Mucosa of descending colon (tissue), 3 donors: Measurements from ENCODE around the gene PERM1. TPM values are rescaled to one million over a fixed set of nuclear protein-coding genes. Genes with fewer than 3 reads are reported as not detected.
"Not testable (repeated sequence)": the region's sequence is repeated elsewhere in the genome, so short reads cannot be mapped to it uniquely, and the experiment has no call there.

Experiments used
- ATAC-seq: fragments of 200-7000 bp; cut with Tn5 transposase; one replicate; pipeline ENCODE4 v1.9.1; 2020; ENCODE audit warnings: mild to moderate bottlenecking, moderate library complexity
- DNase-seq, 3 donors: peaks; one replicate each; pipeline ENCODE4 v3.0.0-alpha.2; 2020
- H3K36me3 ChIP-seq: fragments of 200-600 bp; one replicate; pipeline ENCODE4 v1.8.0; 2021; ENCODE audit warnings: low read depth, mild to moderate bottlenecking
- H3K4me1 ChIP-seq: fragments of 200-600 bp; one replicate; pipeline ENCODE4 v1.8.0; 2021; ENCODE audit warnings: low read depth, mild to moderate bottlenecking
- H3K4me3 ChIP-seq: fragments of 200-600 bp; one replicate; pipeline ENCODE4 v1.8.0; 2021; ENCODE audit warnings: mild to moderate bottlenecking
- H3K9me3 ChIP-seq: fragments of 200-600 bp; one replicate; pipeline ENCODE4 v1.8.0; 2021; ENCODE audit warnings: mild to moderate bottlenecking
- intact Hi-C, 2 donors: fragments of 100-400 bp; cut with DNase I in 1 of 2; cut with micrococcal nuclease in 1 of 2; formaldehyde crosslinking; loops; one replicate each; pipeline versions ENCODE4 v1.11.0 to v1.11.1; 2022; cut with DNase I, micrococcal nuclease
- total RNA-seq, 3 donors: library from RNA; stranded (reverse); fragmentation: NEBNext Ultra II Directional in 2 of 3; extraction: Animal tissue kit (Norgen Biotek cat#: 25700) in 2 of 3; gene quantifications; one replicate each; pipeline versions ENCODE4 v1.2.1 to v1.2.4, GENCODE V29; 2021 to 2023
- TF ChIP-seq, protein P1 (sequence below): fragments of 200-600 bp; IDR thresholded peaks from one replicate; pipeline ENCODE4 v1.8.0; 2022; ENCODE audit warnings: antibody characterized with exemption, mild to moderate bottlenecking
- donor health status: DM: no; HTN: no; CAD: no; lungs with moderate emphysema.
- donor health status: DM: no; HTN: no; CAD: no.
- donor health status: DM: no; HTN: yes; CAD: no.

The PERM1 gene
- total RNA-seq, 3 donors from 2014 or later: 0.24 TPM; not detected in 2

DNA sequence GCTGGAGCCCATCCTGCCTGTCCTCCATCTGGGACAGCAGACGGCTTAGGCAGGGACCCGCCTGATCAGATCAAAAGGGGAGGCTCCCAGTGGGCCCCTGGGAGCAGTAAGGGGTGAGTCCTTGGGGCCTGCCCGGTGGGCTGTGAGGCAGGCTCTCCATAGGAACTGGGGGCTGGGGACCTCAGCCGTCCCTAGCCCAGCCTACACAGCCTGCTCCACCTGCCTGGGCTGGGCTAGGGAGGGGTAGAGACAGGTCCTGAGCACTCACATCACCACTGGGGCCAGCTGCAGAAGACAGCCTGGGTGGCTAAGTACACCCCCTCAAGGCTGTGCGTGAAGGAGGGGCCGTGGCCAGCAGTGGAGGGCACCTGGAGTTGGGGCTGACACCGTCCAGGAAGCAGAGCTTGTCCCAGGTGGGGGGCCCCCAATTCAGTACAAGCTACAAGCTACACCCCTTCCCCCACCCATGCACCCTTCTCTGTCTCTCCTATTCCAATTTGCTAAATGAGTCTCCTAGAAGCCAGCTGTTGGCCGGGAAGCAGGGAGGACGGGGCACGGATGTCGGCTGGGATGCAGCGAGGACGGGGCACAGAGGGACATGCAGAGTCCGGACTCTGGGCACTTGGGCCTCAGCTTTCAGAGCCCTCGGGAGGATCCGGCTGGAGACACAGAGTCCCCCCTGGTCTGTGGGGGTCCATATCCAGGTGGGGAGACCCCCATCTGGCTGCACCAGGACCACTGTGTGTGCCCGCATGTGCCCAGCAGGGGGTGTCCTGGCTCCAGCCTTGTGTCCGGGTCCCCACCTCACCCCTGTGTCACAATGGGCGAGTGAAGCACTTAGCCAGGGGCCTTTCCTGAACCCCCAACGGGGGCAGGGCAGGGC is 33.1 kb upstream of the PERM1 start:
- TF ChIP-seq, protein P1, sequence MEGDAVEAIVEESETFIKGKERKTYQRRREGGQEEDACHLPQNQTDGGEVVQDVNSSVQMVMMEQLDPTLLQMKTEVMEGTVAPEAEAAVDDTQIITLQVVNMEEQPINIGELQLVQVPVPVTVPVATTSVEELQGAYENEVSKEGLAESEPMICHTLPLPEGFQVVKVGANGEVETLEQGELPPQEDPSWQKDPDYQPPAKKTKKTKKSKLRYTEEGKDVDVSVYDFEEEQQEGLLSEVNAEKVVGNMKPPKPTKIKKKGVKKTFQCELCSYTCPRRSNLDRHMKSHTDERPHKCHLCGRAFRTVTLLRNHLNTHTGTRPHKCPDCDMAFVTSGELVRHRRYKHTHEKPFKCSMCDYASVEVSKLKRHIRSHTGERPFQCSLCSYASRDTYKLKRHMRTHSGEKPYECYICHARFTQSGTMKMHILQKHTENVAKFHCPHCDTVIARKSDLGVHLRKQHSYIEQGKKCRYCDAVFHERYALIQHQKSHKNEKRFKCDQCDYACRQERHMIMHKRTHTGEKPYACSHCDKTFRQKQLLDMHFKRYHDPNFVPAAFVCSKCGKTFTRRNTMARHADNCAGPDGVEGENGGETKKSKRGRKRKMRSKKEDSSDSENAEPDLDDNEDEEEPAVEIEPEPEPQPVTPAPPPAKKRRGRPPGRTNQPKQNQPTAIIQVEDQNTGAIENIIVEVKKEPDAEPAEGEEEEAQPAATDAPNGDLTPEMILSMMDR: no peak
- Histone ChIP-seq H3K36me3 (no peaks in the 10 kb centered on the region), H3K4me3 (no peak overlapping the region), H3K9me3 (no peaks in the 10 kb centered on the region), H3K4me1 (peaks cover 14% of the 10 kb centered on the region)
- ATAC-seq (no peak), DNase-seq (peak in 1 of 3 donors; percentile 28)
- intact Hi-C loops: no loop called here

DNA sequence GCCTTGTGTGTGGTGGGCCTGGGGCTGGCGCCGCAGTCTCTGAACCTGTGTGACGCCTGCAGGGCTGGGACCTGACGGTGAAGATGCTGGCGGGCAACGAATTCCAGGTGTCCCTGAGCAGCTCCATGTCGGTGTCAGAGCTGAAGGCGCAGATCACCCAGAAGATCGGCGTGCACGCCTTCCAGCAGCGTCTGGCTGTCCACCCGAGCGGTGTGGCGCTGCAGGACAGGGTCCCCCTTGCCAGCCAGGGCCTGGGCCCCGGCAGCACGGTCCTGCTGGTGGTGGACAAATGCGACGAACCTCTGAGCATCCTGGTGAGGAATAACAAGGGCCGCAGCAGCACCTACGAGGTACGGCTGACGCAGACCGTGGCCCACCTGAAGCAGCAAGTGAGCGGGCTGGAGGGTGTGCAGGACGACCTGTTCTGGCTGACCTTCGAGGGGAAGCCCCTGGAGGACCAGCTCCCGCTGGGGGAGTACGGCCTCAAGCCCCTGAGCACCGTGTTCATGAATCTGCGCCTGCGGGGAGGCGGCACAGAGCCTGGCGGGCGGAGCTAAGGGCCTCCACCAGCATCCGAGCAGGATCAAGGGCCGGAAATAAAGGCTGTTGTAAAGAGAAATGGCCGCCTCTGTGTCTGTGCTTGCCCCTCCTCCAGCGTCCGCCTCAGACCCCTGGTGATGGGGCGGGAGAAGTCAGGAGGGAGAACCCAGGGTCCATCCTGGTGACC is 32.2 kb upstream of the PERM1 start:
- H3K4me3 ChIP-seq: no peak overlapping the region
- intact Hi-C loops: no loop called here
- no peaks in the 10 kb centered on the region for H3K36me3 ChIP-seq
- TF ChIP-seq, protein P1: no peak
- ATAC-seq (peak; percentile 16), DNase-seq (peak in 2 of 3 donors; percentile 52 to 64)
- peaks cover 13% of the 10 kb centered on the region for H3K4me1 ChIP-seq
- H3K9me3 ChIP-seq: no peaks in the 10 kb centered on the region

DNA sequence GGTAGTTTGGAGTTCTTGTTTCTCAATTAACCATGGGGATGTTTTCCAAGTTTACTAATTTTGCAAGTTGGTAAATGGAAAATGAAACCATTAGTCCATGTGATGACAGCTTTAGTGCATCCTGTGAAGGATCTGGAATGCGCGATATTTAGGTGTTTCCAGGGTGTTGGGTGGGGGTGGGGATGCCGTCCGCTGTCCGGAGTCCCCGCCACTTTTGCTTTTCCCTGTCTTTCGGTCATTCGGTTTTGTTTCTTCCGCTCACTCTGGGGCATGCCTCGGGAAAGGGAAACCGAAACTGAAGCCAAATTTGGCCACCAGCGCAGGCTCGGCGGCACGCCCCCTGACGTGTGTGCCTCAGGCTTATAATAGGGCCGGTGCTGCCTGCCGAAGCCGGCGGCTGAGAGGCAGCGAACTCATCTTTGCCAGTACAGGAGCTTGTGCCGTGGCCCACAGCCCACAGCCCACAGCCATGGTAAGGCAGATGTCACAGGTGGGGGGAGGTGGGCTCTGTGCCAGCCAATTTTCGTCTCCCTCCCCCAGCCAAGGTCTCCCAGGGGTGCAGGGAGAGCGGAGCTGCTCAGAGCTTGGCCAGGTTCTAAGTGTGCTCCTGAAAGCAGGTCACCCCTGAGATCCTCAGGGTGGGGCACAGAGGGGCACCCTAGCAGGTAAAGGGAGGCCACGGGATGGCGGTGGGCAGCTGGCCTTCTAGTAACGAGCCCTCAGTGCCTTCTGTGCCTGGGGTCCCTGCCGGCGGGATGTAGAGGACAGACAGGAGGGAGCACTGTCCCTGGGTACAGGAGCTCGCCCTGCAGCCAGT is 31.4 kb upstream of the PERM1 start, which contains the start of gene ISG15:
Gene ISG15 (plus strand): TSS at position 393 of the 817 bp plus-strand sequence. CDS start 77 bp downstream, at position 470.
- intact Hi-C loops: no loop called here
- no peaks in the 10 kb centered on the region for H3K9me3 ChIP-seq
- ATAC-seq: peak; percentile 96
- peak; percentile 93 to 97 (median 95) for DNase-seq
- H3K36me3 ChIP-seq: no peaks in the 10 kb centered on the region
- peaks cover 10% of the 10 kb centered on the region for H3K4me1 ChIP-seq
- TF ChIP-seq, protein P1: no peak
- H3K4me3 ChIP-seq: peak within 1 kb of the TSS; percentile 29

DNA sequence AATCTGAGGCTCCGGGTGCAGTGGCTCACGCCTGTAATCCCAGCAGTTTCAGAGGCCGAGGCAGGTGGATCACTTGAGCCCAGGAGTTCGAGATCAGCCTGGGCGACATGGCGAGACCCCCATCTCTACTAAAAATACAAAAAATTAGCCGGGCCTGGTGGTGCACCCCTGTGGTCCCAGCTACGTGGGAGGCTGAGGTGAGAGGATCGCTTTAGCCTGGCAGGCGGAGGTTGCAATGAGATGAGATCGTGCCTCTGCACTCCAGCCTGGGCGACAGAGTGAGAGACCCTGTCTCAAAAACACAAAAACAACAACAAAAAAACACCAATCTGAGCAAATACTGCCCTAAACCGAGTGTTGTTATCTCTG is 30.8 kb upstream of the PERM1 start:
- peak overlapping the region; percentile 29 for H3K4me3 ChIP-seq
- intact Hi-C loops, ATAC-seq, H3K9me3 ChIP-seq, H3K4me1 ChIP-seq, H3K36me3 ChIP-seq: not testable (repeated sequence)
- DNase-seq: peak in 2 of 3 donors; percentile 31 to 35

DNA sequence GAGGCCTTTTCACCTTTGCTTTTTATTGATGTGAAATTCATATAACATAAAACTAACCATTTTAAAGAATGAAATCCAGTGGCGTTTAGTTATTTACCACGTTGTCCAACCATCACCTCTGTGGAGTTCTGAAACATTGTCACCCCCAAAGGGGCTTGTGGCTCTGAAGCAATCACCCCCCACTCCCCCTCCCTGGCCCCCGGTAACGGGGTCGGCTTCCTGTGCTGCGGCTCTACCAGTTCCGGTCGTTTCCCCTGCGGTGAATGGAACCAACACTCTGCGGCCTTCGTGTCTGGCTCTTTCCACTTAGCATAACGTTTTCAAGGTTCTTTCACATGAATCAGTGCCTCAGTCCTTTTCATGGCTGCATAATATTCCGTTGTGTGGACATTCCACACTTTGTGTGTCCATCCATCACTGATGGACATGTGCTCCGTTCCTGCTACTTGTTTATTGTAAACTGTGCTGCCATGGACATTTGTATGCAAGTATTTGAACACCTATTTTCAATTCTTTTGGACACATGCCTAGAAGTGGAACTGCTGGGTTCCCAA is 29.6 kb upstream of the PERM1 start:
- ATAC-seq (no peak), DNase-seq (peak; percentile 3 to 37 (median 18))
- H3K9me3 ChIP-seq: no peaks in the 10 kb centered on the region
- no peaks in the 10 kb centered on the region for H3K36me3 ChIP-seq
- TF ChIP-seq, protein P1: no peak
- intact Hi-C loops: no loop called here
- H3K4me1 ChIP-seq: peaks cover 10% of the 10 kb centered on the region
- no peak overlapping the region for H3K4me3 ChIP-seq

DNA sequence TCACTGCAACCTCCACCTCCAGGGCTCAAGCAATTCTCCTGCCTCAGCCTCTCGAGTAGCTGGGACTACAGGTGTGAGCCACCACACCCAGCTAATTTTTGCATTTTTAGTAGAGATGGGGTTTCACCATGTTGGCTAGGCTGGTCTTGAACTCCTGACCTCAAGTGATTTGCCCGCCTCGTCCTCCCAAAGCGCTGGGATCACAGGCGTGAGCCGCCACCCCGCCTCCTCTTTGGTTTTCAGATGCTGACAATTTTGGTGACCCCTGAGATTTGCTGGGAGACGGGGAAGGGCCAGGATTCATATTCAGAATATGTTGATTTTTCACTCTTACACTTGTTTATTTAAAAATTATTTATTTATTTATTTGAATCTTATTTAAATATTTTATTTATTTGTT is 28.2 kb upstream of the PERM1 start:
- H3K36me3 ChIP-seq, H3K9me3 ChIP-seq, H3K4me3 ChIP-seq, ATAC-seq, intact Hi-C loops: not testable (repeated sequence)
- H3K4me1 ChIP-seq: peaks cover 22% of the 10 kb centered on the region
- peak in 1 of 3 donors; percentile 19 for DNase-seq
